DMS153 treated with DMSO at 0.1 percent for 48 hours (cell line): ENCODE results near the gene DPF3.

Source experiments
- DNase-seq: peaks from one replicate; lab custom pipeline; 2025; ENCODE audit not compliant: unreplicated experiment; lab: John Stamatoyannopoulos, UW

Gene DPF3

GRCh38 chr14:72839753-72840607, 53.9 kb downstream of the DPF3 start:
- DNase-seq, result no peak

DNA sequence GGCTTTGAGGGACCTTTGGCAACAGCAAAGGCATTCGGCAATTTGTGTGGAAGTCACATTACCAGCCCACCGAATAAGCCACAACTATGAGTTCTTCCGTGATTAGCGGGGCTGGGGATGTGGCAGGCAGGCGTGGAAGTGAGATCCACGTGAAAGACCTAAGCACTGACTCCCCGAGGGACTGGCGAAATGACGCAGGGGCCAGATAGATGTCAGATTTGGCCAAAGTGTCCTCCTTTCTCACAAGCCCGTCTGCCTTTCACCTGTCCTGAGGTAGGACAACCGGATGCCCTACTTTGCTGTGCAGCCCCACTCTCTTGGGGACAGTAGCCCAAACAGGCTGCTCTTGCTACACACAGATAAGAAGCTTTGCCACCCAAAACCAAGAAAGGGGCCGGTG, 54.5 kb downstream of the DPF3 start:
- DNase-seq, result no peak

DNA sequence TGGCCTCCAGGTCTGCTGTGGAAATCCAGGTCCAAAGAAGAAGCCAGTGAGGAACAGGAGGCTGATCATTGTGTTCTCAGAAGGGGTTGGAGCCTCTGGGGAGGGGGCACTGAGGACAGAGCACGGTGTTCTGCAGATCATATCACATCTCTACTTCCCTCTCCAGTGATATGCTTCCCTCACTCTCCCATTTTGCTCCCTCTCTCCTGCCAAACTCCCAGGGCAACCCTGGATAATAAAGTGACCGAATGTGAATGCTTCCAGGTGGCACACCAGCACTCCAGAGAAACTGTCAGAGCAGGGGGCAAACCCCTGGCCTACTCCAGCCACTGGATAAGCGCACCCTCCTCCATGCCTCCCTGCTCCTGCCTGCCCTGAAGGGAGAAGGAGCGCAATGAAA, 57.8 kb downstream of the DPF3 start:
- DNase-seq, result no peak

DNA sequence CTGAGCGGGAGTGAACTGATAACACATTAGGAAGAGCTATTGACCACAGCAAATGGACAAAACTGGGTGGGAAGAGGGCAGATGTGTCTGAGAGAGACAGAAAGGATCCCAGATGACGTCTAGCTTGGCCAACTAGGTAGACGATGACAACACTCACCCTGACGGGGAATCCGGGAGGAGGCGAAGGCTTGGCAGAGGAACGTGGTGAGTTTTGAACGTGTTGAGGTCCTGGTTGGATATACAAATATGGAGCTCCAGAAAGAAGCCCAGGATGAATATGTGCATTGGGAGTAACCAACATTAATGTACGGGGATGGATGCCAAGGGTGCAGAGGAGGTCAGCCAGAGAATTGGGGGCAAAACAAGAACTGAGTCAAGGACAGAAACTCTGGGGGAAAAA, 60.7 kb downstream of the DPF3 start:
- no peak for DNase-seq

DNA sequence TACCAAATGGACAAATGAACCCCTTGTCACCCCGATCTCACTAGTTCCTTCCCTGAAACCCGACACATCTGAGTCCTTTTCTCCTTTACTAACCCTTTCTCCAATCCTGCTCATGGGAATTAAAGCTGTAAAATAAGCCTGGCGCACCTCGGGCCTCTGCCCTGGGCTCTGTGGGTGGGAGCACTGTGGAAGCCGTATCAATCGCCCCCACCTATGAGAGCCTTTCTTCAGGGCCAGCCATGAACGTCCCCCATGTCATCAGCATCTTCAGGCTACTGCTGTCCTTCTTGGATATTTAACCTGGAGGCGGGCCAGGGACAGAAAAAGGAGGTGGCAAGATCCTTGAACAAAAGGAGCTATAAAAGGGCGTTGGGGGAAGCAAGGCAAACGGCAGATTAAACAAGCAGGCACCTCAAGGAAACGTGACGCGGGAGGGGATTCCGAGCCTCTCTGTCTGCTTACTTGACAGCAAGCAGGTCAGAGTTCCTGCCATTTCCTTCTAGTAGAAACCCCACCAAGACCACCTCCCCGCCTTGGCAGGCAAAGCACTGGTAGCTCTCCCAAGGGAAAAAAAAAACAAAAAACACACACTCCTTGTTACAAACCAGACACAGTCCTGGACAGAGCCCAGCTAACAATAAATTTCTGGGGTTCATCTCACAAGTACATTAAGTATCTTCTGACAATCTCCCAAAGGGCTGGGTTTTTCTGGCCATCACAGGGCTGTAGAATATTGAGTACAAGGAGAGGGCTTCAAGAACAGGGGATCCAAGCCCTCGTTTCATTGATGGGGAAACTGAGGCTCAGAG, 62.9 kb downstream of the DPF3 start:
- DNase-seq, result no peak

DNA sequence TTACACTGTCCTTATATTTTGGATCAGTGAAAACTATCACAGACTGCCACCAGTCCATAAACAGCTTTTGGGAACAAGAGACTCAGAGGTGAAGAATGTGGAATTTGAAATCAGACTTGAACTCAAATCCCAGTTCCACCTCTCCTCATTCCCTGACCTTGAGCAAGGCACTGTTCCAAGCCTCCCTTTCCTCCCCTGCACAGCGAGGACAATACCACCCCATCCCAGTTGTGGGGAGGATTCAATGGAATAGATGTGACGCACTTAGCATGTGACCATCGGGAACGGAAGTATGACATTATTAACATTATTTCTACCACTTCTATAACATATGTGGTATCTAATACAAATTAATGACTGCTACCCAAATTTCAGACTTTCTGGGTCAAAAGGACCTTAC, 63.5 kb downstream of the DPF3 start:
- no peak for DNase-seq

DNA sequence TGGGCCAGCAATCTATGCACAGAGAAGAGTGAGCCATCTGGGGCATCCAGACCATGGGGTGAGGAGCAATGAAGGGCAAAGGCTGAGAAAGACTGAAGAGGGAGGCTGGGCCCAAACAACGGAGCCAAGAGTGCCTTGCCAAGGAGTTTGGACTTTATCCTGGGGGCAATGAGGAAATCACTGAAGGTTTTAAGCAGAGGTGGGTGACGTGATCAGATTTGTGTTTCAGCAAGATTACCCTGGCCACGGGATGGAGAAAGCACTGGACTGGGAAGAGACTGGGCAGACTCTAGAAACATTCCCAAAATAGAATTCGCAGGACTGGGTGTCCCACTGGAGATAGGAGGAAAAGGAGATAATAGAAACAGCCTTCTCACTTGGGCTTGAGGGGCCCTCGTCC, 65.3 kb downstream of the DPF3 start:
- DNase-seq, result no peak

DNA sequence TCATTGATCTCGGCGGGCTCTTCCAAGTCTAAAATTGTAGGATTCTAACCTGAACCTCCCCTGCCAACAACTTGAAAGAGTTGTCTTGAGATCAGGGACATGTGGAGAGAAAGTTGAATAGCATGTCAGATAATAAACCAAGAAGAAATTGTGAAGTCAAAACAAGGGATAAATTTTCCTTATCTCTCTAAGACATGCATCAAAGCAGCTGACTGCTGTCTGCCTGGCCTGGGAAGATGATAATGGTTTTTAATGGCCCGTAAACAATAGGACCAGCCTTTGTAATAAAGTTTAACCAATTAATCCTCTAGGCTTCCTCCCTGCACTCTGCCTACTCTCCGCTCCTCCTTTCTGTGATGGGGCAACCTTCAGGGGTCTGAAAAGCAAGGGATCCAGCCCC, 67.9 kb downstream of the DPF3 start:
- DNase-seq, result no peak

DNA sequence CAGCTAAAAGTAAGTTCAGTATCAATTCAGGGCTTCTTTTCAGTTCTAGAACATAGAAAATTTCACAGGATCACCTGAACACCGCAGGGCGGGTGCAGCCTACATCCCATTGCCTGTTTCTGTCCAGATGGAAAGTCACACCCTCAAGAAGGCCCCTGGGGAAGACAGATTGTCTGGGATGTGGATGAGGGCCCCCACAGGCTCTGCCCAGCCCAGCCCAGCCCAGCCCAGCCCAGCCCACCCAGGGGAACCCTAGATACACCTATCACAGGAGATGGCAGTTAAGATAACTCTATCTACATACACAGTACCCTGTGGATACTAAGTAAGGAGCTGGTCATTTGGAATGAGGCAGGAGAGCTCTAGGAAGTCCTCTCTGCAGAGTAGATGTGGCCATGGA, 68.4 kb downstream of the DPF3 start:
- DNase-seq, result no peak

- no peak for DNase-seq
These were observed 69.8 kb downstream of the DPF3 start for GRCh38 chr14:72824051-72824450.

DNA sequence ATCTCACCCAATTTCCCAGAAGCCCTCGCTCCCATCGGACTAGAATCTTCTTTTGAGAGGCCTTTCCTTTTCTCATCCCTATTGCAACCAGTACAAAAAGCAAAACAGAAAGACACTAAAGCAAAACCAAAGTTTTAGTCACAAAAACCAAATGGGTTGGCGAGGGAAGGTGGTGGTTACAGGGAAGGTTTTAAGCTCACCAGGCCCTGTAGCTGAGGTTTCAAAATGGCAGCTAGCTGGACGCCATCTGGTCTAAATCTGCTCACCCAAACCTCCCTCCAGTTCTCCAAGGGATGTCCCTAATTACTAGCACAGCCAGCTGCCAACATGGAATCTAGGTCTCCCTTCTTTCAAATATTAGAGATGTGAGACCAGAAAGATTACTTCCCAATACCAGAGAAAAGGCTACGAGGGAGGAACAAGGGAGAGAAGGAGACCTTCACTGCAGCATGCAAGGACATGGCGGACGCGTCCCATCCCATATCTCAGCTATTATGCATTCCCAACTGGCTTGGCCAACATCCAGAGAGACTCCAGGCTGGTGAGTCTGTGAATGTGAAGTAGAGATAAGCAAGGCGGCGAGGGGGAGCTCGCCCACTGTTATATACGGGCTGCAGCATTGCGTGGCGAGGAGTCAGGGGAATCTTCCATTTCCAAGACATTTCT, 70.8 kb downstream of the DPF3 start:
- DNase-seq, result no peak

GRCh38 chr14:72818998-72819397, 74.9 kb downstream of the DPF3 start:
- DNase-seq, result no peak

DNA sequence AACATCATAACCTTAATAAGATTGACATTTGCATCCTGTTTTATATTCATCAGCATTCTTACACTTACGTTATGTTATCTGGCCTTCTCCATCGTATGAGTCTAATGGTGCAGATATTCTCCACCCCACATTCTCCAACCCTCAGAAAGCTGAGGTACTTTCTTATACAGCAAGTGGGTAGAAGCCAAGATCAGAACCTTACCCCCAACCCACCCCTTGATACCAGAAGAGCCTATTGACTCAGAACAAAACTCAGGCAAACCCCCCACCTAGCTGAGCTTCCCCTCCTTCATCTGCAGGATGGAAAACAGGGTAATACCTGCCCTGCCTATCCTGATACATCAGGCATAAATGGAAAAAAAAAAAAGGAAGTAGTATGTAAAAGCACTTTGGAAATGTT, 77.6 kb downstream of the DPF3 start:
- DNase-seq, result no peak

GRCh38 chr14:72815430-72815829, 78.5 kb downstream of the DPF3 start:
- no peak for DNase-seq

DNA sequence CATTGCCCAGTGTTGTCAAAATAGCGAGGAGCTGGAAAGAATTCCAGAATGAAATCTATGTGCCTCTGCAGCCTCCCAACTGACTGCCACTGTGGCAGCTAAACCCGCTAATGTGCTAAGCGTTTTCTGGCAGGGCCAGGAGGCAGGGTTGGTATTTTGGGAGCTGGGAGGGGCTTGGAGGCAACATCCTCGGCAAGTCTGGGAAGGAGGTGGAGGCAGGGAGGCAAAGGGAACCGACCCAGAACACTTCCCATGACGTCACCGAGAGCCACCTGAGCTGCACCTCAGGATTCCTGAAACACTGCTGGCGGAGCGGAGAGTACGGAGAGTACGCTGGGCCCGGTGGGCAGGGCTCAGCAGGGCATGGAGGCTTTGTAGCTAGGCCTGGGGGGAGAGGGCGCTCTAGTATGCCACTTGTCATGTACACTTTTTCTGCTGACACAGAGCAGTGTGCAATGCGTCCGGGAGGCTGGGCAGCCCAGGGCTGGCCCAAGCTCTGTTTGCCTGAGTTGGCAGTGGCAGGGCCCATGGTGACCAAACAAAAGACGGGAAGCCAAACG, 81.5 kb downstream of the DPF3 start:
- DNase-seq, result no peak

DNA sequence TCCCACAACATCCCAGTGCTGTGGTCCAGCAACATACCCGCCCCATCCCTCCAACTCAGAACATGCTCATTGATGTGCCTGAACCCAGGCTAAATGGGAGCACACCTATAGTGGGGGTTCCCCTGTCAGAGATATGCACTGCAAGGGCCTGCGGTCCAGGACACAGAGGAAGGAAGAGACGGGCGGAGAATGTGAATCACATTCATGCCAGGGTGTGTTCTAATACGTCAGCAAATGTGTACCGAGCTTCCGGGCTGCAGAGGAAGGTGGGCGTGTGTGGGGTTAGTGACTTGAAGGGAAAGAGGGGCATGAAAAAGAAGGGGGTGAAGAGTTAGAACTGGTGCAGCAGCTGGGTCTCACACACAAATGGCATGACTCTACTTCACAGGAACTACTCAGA, 83.7 kb downstream of the DPF3 start:
- no peak for DNase-seq

DNA sequence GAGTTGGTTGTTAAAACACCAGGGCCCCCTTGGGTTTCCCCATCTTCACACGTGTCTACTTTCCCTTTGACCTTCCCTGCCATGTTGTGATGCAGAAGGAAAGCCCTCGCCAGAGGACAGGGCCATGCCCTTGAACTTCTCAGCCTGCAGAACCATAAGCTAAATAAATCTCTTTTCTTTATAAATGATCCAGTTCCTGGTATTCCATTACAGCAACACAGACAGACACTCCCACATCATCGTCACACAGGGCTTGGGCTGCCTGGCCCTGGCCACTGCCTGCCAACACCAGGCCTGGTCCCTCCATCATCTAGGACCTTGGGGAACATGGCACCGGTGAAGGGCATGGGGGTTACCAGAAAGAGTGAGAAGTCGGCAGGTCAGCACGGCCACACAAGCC, 84.8 kb downstream of the DPF3 start:
- no peak for DNase-seq

GRCh38 chr14:72808564-72808963, 85.3 kb downstream of the DPF3 start:
- DNase-seq, result no peak

DNA sequence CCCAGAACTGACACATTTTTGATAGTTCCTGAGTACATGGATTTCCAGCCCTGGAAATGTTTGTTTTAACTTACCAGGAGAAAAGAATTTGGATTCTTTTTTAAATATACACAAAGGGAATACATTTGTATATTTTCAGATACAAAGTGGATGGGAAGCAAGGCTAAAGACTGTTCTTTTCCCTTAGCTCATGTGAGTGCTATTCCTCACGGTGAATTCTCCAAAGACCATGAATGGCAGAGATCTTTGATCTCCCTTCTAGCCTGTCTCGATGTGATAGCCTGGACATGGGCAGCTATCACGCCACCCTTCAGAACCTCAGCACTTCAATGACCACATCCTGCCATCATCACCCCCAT, 91.3 kb downstream of the DPF3 start:
- no peak for DNase-seq

- DNase-seq, result no peak
These were observed 91.9 kb downstream of the DPF3 start for GRCh38 chr14:72801836-72802587.

DNA sequence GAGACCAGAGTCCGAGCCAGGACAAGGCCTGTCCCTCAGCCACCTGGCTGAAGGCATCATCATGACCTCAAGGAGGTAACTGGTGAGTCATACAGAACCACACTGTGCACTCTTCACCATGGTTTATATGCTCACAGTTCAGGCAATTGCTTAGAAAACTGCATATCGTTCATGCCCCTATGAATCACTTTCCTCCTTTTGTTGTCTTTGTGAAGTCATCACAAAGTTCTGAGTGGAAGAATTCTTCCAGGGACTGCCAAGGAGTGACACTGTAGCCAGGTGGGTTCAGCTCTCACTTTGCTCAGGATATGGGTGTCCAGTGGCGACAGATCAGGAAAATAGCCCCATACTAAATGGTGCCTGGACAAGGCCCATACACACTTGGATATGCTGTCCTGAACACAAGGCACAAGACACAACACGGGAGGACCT, 92.5 kb downstream of the DPF3 start:
- DNase-seq, result no peak
